Adrenal gland (tissue), 5 donors: ENCODE data around the gene IL20RA.

Experiments
- CTCF ChIP-seq, 6 experiments: fragments of 450-650 bp in 4 of 6; fragments of 200-600 bp in 2 of 6; sonication (generic) in 1 of 6; IDR thresholded peaks; 1 replicate in 5 of 6; 2 replicates in 1 of 6; pipeline versions ENCODE4 v1.5.1 to v1.8.0; 2016 to 2021; ENCODE audit warnings: antibody characterized with exemption in 6 of 6, mild to moderate bottlenecking in 2 of 6, moderate library complexity in 1 of 6
- POLR2A ChIP-seq, 2 donors: fragments of 450-650 bp; IDR thresholded peaks; one replicate each; pipeline ENCODE4 v1.6.1; 2017; ENCODE audit warnings: antibody characterized with exemption in 2 of 2, mild to moderate bottlenecking in 2 of 2, moderate library complexity in 1 of 2
- donor health status: DM: no; HTN: no; CAD: no.

DNA sequence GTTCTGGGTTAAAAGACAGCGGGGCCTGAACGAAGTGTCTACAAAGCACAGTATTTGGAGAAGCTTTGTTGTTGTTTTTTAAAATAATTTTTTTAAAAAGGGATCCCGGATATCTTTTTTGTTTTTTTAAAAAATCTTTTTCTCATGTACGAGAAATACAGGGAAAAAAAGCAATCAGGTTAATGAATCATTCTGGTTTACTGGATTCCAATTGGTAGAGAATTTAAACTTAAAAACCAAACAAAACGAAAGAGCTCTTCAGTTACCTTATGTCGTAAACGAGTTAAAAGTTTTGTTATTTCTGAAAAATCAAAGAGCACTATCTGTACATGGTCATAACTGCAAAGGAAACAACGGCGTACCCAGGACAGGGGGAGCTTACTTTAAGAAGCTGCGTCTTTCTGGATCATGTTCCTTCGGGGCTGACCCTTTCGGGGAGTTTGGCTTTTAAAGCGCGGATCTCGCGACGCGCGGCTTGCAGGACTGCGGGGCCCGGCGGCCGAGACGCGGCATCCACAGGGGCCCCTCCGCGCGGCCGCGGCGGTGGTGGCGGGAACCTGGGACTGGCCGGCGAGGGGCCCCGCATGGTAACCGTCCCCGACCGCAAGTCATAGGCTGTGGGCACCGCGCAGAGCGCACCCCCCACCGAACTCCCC, 927 bp downstream of the IL20RA start:
- TF ChIP-seq POLR2A (IDR thresholded peaks at IDR 0.05) (peak in 1 of 2 donors; percentile 69), CTCF (IDR thresholded peaks at IDR 0.05) (no peak)
